ENCODE measurements around the gene GDA. TPM values are rescaled to one million over a fixed set of nuclear protein-coding genes. Genes with fewer than 3 reads are reported as not detected.

Gene GDA
- total and polyA plus RNA-seq, 5 donors, result 0.07 to 0.35 (median 0.14) TPM; not detected in 2

Other genes with a start within 250 kb of the GDA start
- gene ABHD17B, start 238.2 kb upstream of the GDA start, total RNA-seq, result 10 to 100 TPM in 3 of 4 donors, 1 to 10 TPM in 1; 8.4 to 11.4 (median 10.6) TPM
- 4.8 TPM for gene ABHD17B, start 238.2 kb upstream of the GDA start, polyA plus RNA-seq
- 1 to 10 TPM; 6.3 to 8.3 (median 6.8) TPM for gene C9orf85, start 237.8 kb upstream of the GDA start, total RNA-seq
- gene C9orf85, start 237.8 kb upstream of the GDA start, polyA plus RNA-seq, result 7.6 TPM
- not detected for gene C9orf57, start 88.8 kb upstream of the GDA start, total RNA-seq
- not detected for gene C9orf57, start 88.8 kb upstream of the GDA start, polyA plus RNA-seq
- 100 to 1,000 TPM; 148 to 219 (median 169) TPM for gene ZFAND5, start 215.8 kb downstream of the GDA start, total RNA-seq
- 185 TPM for gene ZFAND5, start 215.8 kb downstream of the GDA start, polyA plus RNA-seq